Subcutaneous adipose tissue (tissue), 4 donors: ENCODE measurements around the gene CLIC1. TPM values are rescaled to one million over a fixed set of nuclear protein-coding genes. Genes with fewer than 3 reads are reported as not detected.

Experiments
- total RNA-seq, 4 donors: library from RNA; depleted of rRNA; stranded (reverse); fragments of >200 nt; gene quantifications; one replicate each; pipeline ENCODE4 v1.1.0, GENCODE V29; 2016
- TF ChIP-seq, protein P1 (sequence below): fragments of 450-650 bp; IDR thresholded peaks from one replicate; pipeline ENCODE4 v1.5.1; 2016; ENCODE audit warnings: low read depth, mild to moderate bottlenecking, control low read depth, antibody characterized with exemption, moderate library complexity

Gene CLIC1
- total RNA-seq, 4 donors from 2014 or later = 181 to 503 (median 311) TPM

GRCh38 chr6:31741815-31742214, 5.5 kb upstream of the CLIC1 start:
- TF ChIP-seq, protein P1, sequence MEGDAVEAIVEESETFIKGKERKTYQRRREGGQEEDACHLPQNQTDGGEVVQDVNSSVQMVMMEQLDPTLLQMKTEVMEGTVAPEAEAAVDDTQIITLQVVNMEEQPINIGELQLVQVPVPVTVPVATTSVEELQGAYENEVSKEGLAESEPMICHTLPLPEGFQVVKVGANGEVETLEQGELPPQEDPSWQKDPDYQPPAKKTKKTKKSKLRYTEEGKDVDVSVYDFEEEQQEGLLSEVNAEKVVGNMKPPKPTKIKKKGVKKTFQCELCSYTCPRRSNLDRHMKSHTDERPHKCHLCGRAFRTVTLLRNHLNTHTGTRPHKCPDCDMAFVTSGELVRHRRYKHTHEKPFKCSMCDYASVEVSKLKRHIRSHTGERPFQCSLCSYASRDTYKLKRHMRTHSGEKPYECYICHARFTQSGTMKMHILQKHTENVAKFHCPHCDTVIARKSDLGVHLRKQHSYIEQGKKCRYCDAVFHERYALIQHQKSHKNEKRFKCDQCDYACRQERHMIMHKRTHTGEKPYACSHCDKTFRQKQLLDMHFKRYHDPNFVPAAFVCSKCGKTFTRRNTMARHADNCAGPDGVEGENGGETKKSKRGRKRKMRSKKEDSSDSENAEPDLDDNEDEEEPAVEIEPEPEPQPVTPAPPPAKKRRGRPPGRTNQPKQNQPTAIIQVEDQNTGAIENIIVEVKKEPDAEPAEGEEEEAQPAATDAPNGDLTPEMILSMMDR = no peak

DNA sequence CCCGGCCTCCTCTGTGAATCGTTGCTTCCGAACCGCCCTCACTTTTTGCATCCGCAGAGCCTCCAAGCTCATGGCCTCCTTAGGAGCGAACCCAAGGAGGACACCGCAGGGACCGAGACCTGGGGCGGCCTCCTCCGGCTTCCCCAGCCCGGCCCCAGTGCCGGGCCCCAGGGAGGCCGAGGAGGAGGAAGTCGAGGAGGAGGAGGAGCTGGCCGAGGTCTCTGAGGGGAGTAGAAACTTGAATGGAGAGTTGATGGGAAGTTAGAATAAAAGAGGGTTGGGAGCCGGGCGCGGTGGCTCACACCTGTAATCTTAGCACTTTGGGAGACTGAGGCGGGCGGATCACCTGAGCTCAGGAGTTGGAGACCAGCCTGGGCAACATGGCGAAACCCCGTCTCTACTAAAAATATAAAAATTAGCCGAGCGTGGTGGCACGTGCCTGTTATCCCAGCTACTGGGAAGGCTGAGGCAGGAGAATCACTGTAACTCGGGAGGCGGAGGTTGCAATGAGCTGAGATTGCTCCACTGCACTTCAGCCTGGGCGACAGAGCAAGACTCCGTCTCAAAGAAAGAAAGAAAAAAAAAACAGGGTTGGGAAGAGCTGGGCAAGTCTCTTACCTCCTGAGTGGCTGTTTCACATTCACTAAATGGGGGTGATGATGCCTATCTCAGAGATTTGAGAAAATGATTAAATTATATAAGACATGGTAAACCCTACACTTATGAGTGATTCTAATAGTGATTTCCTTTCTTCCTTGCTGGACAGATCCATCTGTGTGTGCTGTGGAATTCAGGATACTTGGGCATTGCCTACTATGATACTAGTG, 4.3 kb upstream of the CLIC1 start:
- TF ChIP-seq, protein P1 = no peak

DNA sequence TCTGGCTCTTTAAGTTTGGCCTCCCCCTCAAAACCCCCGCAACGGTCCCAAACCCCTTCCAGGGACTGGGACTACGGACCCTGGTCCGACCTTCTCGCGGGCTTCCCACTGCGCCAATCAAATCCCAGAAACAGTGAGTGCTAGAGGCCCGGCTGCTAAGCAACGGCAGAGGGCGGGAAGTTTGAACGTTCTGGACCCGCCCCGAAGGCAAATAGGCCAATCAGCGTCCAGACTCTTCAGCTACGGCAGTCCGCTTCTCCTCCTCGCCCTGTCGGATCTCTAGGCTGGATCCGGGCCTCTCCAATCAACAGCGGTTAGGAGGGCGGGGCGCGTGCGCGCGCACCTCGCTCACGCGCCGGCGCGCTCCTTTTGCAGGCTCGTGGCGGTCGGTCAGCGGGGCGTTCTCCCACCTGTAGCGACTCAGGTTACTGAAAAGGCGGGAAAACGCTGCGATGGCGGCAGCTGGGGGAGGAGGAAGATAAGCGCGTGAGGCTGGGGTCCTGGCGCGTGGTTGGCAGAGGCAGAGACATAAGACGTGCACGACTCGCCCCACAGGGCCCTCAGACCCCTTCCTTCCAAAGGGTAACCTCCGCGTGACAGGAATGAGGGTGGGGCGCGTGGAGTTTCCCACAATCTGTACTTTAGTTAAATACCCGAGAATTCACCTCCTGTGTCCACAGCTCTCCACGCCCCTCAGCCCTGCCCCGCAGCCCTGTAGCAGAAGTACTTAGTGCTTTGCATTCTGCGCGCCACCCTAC, 3.5 kb upstream of the CLIC1 start, which contains the start of gene MSH5:
Gene MSH5 (plus strand): TSS at position 367 of the 758 bp plus-strand sequence. CDS start 462 bp downstream, outside the sequence.
- TF ChIP-seq, protein P1 = no peak

DNA sequence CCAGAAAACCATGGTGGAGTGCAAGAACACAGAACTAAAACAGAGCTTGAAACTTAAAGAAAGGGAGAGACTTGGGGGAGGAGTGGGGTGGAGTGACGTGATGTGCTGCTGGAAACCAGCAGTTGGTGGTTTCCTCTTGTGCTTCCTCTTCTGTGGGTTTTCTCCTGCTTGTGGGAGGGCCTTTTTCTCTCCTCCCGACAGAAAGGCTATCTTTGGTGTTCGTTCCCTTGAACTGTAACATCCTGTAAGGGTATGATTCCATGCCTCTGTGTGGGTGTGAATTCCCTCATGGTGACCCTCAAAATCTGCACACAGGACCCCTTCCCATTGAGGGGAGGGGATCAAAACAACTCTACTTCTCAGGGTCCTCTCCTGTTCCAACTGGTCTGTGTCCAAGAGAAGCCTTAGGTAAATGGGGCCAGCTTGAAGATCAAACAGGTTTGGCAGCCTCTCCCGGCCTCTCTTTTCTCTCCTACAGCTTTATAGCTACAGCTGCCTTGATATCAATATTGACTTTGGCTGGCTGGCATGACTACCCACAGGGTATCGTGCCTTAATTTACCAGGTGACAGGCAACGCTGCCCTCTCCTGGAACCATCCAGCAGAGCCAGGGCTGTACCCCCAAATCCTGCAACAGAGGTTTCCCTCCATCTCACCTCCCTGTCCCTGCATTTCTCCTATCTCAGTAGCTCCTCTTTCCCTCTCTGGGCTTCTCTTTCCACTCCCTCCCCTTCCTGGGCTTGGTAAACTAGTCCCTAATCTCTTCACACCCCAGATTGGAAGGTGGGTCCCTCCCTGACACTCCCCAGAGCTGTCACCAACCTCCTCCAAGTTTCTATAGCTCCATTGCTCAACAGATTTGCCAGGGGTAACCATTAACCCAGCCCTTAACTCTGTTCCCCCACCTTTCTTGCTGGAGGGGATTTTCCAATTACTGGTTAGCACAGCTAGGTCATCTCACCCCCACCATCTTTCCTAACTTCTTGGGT, 2.0 kb upstream of the CLIC1 start:
- TF ChIP-seq, protein P1 = no peak

DNA sequence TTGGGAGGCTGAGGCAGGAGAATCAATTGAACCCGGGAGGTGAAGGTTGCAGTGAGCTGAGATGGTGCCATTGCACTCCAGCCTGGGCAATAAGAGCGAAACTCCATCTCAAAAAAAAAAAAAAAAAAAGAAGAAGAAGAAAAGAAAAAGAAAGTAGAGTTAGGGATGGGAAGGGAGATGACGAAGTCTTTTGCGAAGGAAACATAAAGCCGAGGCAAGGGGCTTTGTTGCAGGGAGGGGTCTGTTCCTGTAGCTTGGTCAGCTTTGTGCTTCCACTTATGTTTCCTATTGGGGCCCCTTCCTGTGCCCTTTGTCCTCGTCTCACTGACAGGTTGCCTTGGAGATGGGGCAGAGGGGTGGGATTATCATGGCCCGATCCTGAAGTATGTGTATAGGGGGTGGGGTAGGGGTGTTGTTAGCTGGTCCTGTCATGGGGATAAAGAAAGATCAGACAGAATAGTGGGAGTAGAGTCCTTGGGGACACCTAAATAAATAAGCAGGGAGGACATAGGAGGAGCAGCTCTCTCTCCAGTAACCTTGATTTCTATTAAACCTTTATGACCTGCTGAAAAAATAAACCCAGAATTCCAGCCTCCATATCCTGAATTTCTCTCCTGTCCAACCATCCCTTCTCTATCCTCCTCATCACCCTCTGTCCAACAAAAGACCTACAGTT, 1.1 kb upstream of the CLIC1 start:
- TF ChIP-seq, protein P1 = no peak

DNA sequence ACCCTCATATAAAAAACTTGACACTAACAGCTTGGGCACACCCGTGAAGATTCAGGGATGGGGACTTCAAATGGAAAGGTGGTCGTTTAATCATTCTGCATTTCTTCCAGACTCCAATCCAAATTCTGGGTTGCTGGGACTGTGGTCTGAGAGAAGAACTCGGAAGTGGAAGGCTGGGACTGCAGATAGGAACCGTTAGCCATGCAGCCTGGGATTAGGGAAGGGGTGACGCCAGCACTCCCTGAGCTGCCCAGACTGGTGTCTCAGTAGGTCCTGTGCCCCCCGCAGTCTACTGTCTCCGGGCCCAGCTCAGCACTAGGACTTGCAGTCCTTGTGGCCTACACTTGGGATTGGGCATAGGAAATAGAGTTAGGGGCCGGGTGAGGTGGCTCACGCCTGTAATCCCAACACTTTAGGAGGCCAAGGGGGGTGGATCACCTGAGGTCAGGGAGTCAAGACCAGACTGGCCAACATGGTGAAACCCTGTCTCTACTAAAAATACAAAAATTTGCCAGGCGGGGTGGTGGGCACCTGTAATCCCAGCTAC, 511 bp upstream of the CLIC1 start:
- TF ChIP-seq, protein P1 = no peak
